ENCODE measurements around the gene NOM1.

Gene NOM1

GRCh38 chr7:156984174-156984891 lies 34.8 kb downstream of the NOM1 start:
- no peak for DNase-seq

DNA sequence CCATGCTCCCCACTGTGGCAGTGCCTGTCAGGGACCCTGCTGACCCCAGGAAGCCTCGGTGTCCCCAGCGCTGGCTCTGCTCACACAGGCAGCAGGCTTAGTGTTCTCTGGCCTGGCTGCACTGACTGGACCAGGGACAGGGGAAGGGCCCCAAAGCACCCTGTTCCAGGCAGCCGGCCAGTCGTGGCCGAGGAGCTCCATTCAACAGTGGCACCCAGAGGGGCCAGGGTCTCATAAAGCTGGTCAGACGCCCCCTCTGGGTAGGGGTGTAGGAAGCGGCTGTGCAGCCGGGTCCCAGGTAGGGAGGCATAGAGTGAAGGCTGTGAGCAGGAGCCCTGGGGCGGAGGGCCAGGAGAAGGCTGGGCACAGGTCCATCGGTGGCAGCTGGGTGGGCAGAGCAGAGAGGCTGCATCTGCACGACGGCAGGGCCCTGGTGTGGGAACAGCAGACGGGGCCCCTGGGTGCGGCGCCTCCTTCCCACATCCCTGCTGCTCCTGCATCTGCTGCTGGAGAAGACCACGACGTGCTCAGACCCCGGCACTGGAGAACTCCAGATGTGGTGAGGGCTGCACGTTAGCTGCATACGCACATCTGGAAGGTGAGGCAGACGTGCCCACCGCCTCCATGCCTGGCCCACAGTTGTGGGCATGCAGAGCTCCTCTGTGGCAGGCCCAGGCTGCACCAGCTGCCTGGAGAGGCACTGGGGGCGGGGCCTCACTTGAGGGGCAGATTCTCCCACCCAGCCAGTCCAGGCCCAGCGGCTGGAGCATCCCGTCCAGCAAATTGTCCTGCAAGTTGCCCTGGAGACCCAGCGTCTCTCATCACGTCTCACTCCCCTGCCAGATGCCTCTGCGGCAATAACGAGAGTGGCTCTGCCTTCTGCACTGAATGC lies 35.8 kb downstream of the NOM1 start:
- DNase-seq = no peak

- DNase-seq = no peak
These were observed 36.9 kb downstream of the NOM1 start for GRCh38 chr7:156986378-156986777.

GRCh38 chr7:156988343-156989185 lies 39.1 kb downstream of the NOM1 start:
- no peak for DNase-seq

DNA sequence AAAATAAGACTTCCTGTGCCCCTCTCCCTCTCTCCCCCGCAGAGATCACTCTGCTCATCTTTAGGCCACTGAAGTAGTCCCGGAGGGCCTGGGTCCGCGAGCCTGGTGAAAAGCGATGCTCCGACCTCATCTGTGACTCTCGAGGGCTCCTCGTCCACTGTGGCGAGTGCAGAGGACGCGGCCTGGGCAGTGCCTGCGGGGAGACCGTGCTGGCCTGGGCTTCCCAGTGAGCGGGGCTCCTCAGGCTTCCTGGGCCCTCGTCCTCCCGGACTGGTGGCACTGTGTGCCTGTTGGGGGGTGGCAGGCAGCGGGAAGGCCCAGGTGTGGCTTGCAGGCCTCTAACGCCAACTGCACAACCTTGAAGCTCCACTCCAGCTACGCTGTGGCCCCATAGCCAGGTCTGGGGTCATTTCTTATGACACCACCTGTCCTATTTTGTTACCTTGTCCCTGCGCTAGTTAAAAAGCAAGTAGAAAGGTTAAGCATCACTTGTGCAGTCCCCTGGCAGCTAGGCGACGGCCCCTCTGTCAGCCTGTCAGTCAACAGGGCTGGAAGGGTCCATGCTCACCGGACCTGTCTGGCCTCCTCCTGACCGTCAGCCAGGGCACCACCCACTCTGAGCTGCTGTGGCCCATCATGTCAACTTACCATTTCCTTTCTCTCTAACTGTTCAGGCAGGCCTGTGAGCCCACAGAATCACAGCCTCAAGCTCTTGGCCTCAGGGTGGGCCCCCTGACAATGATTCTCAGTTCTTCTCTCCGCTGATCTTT lies 40.4 kb downstream of the NOM1 start:
- no peak for DNase-seq

DNA sequence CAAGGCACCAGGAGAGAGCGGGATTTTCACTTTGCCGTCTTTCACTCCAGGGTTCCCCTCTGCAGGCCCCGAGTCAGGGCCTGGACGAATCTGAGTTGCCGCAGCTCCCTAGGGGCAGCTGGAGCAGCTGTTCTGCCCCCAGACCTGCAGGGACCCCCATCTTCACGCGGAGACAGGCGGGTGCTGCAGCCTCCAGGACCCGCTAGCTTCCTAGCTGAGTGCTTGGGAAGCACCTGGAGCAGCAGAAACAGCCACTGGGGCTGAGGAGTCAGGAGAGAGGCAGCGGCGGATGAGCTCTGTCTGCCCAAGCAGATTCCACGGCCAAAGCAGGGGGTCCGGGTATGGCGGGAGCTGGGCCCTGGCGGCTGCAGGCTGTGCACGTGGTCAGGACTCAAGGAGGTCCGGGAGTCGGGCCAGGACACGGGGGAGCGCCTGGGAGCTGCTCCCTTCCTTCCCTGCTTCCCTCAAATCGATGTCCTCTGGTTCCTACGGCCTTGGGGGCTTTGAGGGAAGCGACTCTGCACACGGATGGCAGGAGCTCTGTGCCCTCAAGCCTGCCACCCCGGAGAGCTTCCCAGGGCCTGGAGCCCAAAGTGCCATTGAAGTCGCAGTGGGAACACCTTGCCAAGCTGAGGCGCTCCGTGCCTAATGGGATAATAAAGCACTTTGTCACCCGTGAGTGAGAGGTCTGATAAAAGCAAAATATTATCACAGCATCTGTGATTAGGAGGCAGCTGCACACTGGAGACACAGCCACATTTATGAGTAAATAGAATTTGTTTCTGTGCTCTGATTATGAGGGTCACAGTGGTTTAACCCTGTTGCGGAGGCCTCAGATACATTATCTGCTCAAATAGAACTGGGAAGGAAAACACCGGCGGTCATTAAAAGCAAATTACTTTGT lies 43.8 kb downstream of the NOM1 start:
- DNase-seq = no peak

DNA sequence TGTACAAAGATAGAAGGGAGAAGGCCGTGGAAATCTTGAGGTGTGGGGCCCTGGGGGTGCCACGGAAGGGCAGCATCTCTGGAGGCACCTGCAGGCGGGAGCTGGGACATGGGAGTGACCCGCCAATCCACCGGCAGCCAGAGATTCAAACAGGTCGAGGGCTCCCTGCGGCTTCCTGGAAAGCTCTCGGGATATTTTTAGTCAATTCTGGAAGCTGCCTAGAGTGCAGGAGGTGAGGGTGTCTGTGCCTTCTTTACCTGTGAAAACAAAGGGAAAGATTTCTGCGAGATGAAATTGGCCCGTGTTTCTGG lies 44.4 kb downstream of the NOM1 start:
- no peak for DNase-seq

DNA sequence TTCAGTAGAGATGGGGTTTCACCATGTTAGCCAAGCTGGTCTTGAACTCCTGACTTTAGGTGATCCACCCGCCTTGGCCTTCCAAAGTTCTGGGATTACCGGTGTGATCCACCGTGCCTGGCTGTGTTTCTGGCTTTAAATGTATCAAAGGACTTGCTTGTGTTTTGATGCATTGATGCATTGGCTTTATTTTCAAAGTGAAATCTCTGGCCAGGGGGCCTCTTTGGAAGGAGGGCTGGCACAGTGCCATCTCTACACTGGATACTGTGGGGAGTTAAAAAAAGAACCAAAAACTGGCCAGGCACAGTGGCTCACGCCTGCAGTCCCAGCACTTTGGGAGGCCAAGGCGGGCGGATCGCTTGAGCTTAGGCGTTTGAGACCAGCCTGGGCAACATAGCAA lies 44.9 kb downstream of the NOM1 start:
- no peak for DNase-seq

GRCh38 chr7:156998988-156999957 lies 49.8 kb downstream of the NOM1 start:
- peak; percentile 58 for DNase-seq

DNA sequence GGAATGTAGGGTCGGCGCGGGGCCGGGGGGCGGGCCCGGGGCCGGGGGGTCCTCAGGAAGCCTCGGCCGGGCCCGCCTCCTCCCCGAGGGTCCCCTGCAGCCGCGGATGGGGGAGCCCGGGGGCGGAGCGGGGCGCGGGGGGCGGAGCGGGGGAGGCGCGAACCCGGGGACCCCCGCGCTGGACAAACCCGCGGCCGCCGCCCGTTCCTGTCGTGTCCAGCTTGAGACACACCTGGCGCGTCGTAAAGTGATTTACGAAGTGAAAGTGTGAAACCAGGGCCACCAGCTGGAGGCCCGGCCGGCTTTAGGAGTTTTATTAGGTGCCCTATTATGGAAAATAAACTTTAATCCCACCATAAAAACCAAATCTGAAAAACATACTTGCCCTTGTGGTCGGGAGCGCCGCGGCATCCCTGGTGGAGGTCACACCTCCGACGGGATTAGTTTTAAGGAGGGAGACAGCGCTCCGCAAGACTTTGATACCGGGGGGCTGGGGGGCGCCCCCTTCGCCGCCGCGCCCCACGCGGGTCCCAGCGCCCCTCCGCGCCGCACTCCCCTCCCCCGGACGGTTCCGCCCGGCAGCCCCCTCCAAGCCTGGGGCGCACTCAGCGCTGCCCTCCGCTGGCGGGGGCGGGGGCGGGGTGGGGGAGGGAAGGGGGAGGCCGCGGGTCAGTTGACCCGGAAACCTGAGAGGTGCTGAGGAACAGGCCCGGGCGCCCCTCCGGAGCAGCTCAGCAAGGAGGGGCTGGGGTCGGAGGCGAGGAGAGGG lies 50.6 kb downstream of the NOM1 start:
- DNase-seq = peak; percentile 72

DNA sequence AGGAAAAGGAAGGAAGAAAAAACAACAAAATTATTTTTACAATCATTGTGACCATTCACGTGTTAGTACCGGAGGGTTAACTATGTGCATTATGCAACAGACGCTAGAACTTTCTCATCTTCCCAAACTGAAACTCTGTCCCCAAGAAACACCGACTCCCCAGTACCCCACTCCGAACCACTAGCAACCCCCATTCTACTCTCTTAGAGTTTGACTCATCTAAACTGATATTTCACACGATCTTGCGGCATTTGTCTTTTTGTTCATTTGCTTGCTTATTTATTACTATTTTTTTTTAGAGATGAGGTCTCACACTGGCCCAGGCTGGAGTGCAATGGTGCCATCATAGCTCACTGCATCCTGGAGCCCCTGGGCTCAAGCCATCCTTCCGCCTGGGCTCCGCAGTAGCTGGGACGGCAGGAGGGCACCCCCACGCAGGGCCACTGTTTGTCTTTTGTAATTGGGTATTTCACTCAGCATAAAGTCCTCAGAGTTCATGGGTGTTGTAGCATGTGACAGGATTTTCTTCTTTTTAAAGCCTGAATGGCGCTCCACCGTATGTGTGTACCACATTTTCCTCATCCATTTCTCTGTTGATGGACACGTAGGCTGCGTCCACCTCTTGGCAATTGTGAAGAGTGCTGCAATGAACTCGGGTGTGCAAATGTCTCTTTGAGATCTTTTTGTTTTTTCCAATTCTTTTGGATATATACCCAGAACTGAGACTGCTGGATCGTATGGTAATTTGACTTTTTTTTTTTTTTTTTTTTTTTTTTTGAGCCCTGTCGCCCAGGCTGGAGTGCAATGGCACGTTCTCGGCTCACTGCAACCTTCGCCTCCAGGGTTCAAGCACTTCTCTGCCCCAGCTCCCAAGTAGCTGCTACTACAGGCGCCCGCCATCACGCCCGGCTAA lies 51.5 kb downstream of the NOM1 start:
- peak; percentile 59 for DNase-seq

DNA sequence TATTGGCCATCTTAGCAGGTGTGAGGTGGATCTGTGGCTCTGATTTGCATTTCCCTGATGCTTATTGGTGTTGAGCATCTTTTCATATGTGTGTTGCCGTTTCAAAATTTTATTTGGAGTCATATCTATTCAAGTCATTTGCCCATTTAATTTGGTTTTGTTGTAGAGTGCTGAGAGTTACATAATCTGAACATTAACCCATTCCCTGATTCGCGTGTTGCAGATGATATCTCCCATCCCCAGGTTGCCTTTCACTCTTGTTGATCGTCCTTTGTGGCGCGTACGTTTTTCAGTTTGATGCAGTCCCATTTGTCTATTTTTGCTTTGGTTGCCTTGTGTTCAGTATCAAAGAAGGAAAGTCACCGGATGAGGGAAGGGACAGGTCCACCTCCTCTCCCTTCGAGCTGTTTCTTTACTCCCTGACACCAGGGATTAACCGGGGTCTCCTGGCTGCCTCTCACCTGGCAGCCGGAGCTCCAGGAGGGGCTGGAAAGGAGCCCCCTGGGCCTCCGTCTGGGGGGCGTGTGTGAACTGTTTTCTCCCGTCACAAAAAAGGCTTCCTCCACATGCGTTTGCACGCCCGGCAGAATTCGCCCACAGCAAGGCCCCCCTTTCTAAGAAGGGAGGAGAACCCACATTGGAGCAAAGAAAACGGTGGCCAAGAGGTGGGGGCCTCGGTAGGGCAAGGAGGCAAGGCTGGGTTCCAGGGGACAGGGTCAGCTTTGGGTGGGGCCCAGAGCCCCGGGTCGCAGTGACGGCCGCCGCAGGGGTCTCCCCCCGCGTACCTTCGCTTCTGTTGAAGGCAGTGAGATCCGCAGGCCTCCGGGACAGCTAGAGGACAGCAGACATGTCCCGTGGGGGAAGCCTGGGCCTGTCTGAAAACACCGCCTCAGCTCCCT lies 52.7 kb downstream of the NOM1 start:
- no peak for DNase-seq

GRCh38 chr7:157002819-157003421 lies 53.4 kb downstream of the NOM1 start:
- no peak for DNase-seq

DNA sequence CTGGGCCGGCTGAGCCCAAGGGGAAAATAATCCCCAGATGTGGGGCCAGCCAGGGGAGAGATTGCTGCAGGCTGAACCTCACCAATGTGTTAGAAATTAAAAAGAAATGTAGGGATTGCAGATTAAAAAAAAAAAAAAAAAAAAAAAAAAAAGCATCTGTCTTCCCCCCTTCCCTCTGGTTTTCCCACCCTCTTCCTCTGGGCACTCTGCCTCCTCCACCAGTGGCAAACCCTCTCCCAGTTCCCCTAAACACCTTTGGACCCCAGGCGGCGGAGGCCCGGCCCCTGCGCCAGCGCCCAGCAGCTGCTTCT lies 53.9 kb downstream of the NOM1 start:
- DNase-seq = no peak

GRCh38 chr7:157003756-157004520 lies 54.4 kb downstream of the NOM1 start:
- peak; percentile 71 for DNase-seq

Data from DMS53 (cell line).